ENCODE measurements around the gene CAMTA1.

- TF ChIP-seq, protein P1, sequence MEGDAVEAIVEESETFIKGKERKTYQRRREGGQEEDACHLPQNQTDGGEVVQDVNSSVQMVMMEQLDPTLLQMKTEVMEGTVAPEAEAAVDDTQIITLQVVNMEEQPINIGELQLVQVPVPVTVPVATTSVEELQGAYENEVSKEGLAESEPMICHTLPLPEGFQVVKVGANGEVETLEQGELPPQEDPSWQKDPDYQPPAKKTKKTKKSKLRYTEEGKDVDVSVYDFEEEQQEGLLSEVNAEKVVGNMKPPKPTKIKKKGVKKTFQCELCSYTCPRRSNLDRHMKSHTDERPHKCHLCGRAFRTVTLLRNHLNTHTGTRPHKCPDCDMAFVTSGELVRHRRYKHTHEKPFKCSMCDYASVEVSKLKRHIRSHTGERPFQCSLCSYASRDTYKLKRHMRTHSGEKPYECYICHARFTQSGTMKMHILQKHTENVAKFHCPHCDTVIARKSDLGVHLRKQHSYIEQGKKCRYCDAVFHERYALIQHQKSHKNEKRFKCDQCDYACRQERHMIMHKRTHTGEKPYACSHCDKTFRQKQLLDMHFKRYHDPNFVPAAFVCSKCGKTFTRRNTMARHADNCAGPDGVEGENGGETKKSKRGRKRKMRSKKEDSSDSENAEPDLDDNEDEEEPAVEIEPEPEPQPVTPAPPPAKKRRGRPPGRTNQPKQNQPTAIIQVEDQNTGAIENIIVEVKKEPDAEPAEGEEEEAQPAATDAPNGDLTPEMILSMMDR (conservative IDR thresholded peaks at IDR 0.05; ENCODE audit: low read depth, low read length): no peak; the same call in 1 of the 2 replicates
- no peak for TF ChIP-seq EZH2 (IDR thresholded peaks at IDR 0.05; ENCODE audit: borderline replicate concordance, low read depth, low read length, poor library complexity, severe bottlenecking)
Observed at GRCh38 chr1:6987940-6988339, 202.7 kb downstream of the CAMTA1 start.

Data from A673 (cell line).